Psoas muscle (tissue), 8 donors: Measurements from ENCODE around the gene LRRN2. TPM values are rescaled to one million over a fixed set of nuclear protein-coding genes. Genes with fewer than 3 reads are reported as not detected.

Experiments used
- ATAC-seq, 4 donors: fragments of 200-7000 bp; cut with Tn5 transposase; one replicate each; pipeline ENCODE4 v1.9.1; 2020; ENCODE audit warnings: moderate library complexity in 3 of 4, mild to moderate bottlenecking in 2 of 4
- DNase-seq, 2 donors: peaks; one replicate each; pipeline ENCODE4 v3.0.0-alpha.2; 2020
- H3K27ac ChIP-seq: fragments of 200-600 bp; one replicate; pipeline ENCODE4 v1.8.0; 2022
- H3K27me3 ChIP-seq, 3 donors: fragments of 200-600 bp in 1 of 3; one replicate each; pipeline versions ENCODE4 v1.6.1 to v1.8.0; 2013 to 2022; ENCODE audit warnings: low read length in 2 of 3, mild to moderate bottlenecking in 2 of 3, moderate library complexity in 1 of 3; ENCODE audit not compliant: insufficient read depth in 3 of 3
- H3K36me3 ChIP-seq, 2 donors: fragments of 200-600 bp in 1 of 2; one replicate each; pipeline versions ENCODE4 v1.6.1 to v1.8.0; 2013 to 2022; ENCODE audit warnings: low read depth in 1 of 2, mild to moderate bottlenecking in 1 of 2, moderate library complexity in 1 of 2; ENCODE audit not compliant: insufficient read depth in 1 of 2
- H3K4me1 ChIP-seq: fragments of 200-600 bp; one replicate; pipeline ENCODE4 v1.8.0; 2022
- H3K4me3 ChIP-seq: fragments of 200-600 bp; one replicate; pipeline ENCODE4 v1.8.0; 2022; ENCODE audit warnings: mild to moderate bottlenecking
- H3K9me3 ChIP-seq: fragments of 200-600 bp; one replicate; pipeline ENCODE4 v1.8.0; 2022
- CTCF ChIP-seq: fragments of 200-600 bp; IDR thresholded peaks from one replicate; pipeline ENCODE4 v1.8.0; 2022; ENCODE audit warnings: antibody characterized with exemption
- WGBS, 3 donors: extraction: QIAGEN DNeasy Blood & Tissue Kit; methylation state at CpG; one replicate each; pipeline versions ENCODE4 v1.1.6 to v1.1.7; 2013; 5-methylcytosine and 5-hydroxymethylcytosine counted together
- intact Hi-C, 2 donors: fragments of 100-400 bp; cut with DNase I; formaldehyde crosslinking; loops; one replicate each; pipeline versions ENCODE4 v1.11.0 to v1.14.2; 2022
- polyA plus RNA-seq, 3 donors: library from polyadenylated mRNA; stranded (reverse); fragments of 200-250 nt; gene quantifications; one replicate each; pipeline ENCODE4 v1.2.3, GENCODE V29; 2013
- total RNA-seq, 4 donors: library from RNA; stranded (reverse); fragmentation: NEBNext Ultra II Directional in 2 of 4; extraction: Animal tissue kit (Norgen Biotek cat#: 25700) in 2 of 4; gene quantifications; one replicate each; pipeline versions ENCODE4 v1.2.1 to v1.2.4, GENCODE V29; 2021 to 2023
- donor health status: healthy with polysubstance abuse.
- donor health status: DM: no; HTN: no; CAD: no; lungs with moderate emphysema.
- donor health status: Bipolar disorder and iron deficiency.
- donor health status: healthy.
- donor health status: DM: yes; HTN: yes; CAD: no.
- donor health status: DM: no; HTN: no; CAD: no.
- donor health status: DM: no; HTN: no; CAD: no.
- donor health status: DM: yes; HTN: yes; CAD: no.

LRRN2 gene
- total and polyA plus RNA-seq, 7 donors: 0.71 to 2.2 (median 0.94) TPM

- ATAC-seq (no peak), DNase-seq (no peak)
- WGBS, 3 donors: 49 to 66% (median 63%) methylated on average over 9 of the region's 9 CpGs
- no peaks in the 10 kb centered on the region for H3K27me3 ChIP-seq
- no peaks in the 10 kb centered on the region for H3K9me3 ChIP-seq
- H3K27ac ChIP-seq: no peak overlapping the region
- intact Hi-C loops: loop anchor here (5.0 to 10.0 kb wide), 3 partner anchors 196 to 239 kb away; no protein-coding TSS in a partner anchor
- H3K36me3 ChIP-seq: peaks cover 0 to 45% of the 10 kb centered on the region in 2 donors
- H3K4me1 ChIP-seq: no peaks in the 10 kb centered on the region
- no peak overlapping the region for H3K4me3 ChIP-seq
- TF ChIP-seq CTCF: no peak
Observed at GRCh38 chr1:204568576-204569315, 116.8 kb downstream of the LRRN2 start.

Other genes with a start within 250 kb of the LRRN2 start
- 10 to 100 TPM in 3 of 4 donors, 1 to 10 TPM in 1; 8.2 to 20.9 (median 13.9) TPM for gene PIK3C2B, start 190.9 kb downstream of the LRRN2 start, total RNA-seq
- 1 to 10 TPM; 1.9 to 3.9 (median 1.9) TPM for gene PIK3C2B, start 190.9 kb downstream of the LRRN2 start, polyA plus RNA-seq
- gene MDM4, start 169.3 kb downstream of the LRRN2 start, total RNA-seq: 10 to 100 TPM; 33.4 to 67.0 (median 41.1) TPM
- 1 to 10 TPM; 5.0 to 8.3 (median 6.5) TPM for gene MDM4, start 169.3 kb downstream of the LRRN2 start, polyA plus RNA-seq
- 1 to 10 TPM in 3 of 4 donors, under 1 TPM in 1; 0.90 to 7.5 (median 1.9) TPM for gene NFASC, start 185.1 kb upstream of the LRRN2 start, total RNA-seq
- gene NFASC, start 185.1 kb upstream of the LRRN2 start, polyA plus RNA-seq: under 1 TPM; 0.46 to 0.75 (median 0.73) TPM